ENCODE data around the gene ZAR1L. TPM values are rescaled to one million over a fixed set of nuclear protein-coding genes. Genes with fewer than 3 reads are reported as not detected.

The ZAR1L gene
- total RNA-seq, 1 donor from 2014 or later: not detected

GRCh38 chr13:32317716-32318465, 2.7 kb upstream of the ZAR1L start:
- Histone ChIP-seq H3K27ac (no peak overlapping the region), H3K4me3 (no peak overlapping the region), H3K36me3 (no peaks in the 10 kb centered on the region), H3K9me3 (no peaks in the 10 kb centered on the region), H3K27me3 (no peaks in the 10 kb centered on the region), H3K4me1 (peaks cover 9% of the 10 kb centered on the region)
- TF ChIP-seq, protein P1, sequence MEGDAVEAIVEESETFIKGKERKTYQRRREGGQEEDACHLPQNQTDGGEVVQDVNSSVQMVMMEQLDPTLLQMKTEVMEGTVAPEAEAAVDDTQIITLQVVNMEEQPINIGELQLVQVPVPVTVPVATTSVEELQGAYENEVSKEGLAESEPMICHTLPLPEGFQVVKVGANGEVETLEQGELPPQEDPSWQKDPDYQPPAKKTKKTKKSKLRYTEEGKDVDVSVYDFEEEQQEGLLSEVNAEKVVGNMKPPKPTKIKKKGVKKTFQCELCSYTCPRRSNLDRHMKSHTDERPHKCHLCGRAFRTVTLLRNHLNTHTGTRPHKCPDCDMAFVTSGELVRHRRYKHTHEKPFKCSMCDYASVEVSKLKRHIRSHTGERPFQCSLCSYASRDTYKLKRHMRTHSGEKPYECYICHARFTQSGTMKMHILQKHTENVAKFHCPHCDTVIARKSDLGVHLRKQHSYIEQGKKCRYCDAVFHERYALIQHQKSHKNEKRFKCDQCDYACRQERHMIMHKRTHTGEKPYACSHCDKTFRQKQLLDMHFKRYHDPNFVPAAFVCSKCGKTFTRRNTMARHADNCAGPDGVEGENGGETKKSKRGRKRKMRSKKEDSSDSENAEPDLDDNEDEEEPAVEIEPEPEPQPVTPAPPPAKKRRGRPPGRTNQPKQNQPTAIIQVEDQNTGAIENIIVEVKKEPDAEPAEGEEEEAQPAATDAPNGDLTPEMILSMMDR (IDR thresholded peaks at IDR 0.05): no peak
- DNase-seq: no peak
- intact Hi-C loops (cut with DNase I): no loop called here
- ATAC-seq: no peak

DNA sequence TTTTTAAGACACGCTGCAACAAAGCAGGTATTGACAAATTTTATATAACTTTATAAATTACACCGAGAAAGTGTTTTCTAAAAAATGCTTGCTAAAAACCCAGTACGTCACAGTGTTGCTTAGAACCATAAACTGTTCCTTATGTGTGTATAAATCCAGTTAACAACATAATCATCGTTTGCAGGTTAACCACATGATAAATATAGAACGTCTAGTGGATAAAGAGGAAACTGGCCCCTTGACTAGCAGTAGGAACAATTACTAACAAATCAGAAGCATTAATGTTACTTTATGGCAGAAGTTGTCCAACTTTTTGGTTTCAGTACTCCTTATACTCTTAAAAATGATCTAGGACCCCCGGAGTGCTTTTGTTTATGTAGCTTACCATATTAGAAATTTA, 1.3 kb upstream of the ZAR1L start:
- ATAC-seq (no peak), DNase-seq (no peak)
- Histone ChIP-seq H3K4me3 (peak overlapping the region; percentile 88), H3K9me3 (no peaks in the 10 kb centered on the region), H3K36me3 (no peaks in the 10 kb centered on the region), H3K27me3 (no peaks in the 10 kb centered on the region), H3K4me1 (peaks cover 9% of the 10 kb centered on the region), H3K27ac (peak overlapping the region; percentile 99)
- intact Hi-C loops (cut with DNase I): no loop called here
- TF ChIP-seq, protein P1 (IDR thresholded peaks at IDR 0.05): no peak

DNA sequence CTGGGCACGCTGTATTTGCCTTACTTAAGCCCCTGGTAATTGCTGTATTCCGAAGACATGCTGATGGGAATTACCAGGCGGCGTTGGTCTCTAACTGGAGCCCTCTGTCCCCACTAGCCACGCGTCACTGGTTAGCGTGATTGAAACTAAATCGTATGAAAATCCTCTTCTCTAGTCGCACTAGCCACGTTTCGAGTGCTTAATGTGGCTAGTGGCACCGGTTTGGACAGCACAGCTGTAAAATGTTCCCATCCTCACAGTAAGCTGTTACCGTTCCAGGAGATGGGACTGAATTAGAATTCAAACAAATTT, 821 bp upstream of the ZAR1L start:
- no peaks in the 10 kb centered on the region for H3K36me3 ChIP-seq
- TF ChIP-seq, protein P1 (IDR thresholded peaks at IDR 0.05): no peak
- no peaks in the 10 kb centered on the region for H3K9me3 ChIP-seq
- intact Hi-C loops (cut with DNase I): no loop called here
- DNase-seq (no peak), ATAC-seq (no peak)
- no peaks in the 10 kb centered on the region for H3K27me3 ChIP-seq
- peaks cover 9% of the 10 kb centered on the region for H3K4me1 ChIP-seq
- peak overlapping the region; percentile 88 for H3K4me3 ChIP-seq
- peak overlapping the region; percentile 99 for H3K27ac ChIP-seq

- peaks cover 14% of the 10 kb centered on the region for H3K4me1 ChIP-seq
- H3K4me3 ChIP-seq: peak overlapping the region; percentile 88
- TF ChIP-seq, protein P1 (IDR thresholded peaks at IDR 0.05): no peak
- no peaks in the 10 kb centered on the region for H3K27me3 ChIP-seq
- H3K36me3 ChIP-seq: no peaks in the 10 kb centered on the region
- H3K9me3 ChIP-seq: no peaks in the 10 kb centered on the region
- DNase-seq: peak; percentile 86
- intact Hi-C loops (cut with DNase I): no loop called here
- peak overlapping the region; percentile 99 for H3K27ac ChIP-seq
- peak; percentile 65 for ATAC-seq
These were observed 609 bp downstream of the ZAR1L start for GRCh38 chr13:32314271-32315237.

DNA sequence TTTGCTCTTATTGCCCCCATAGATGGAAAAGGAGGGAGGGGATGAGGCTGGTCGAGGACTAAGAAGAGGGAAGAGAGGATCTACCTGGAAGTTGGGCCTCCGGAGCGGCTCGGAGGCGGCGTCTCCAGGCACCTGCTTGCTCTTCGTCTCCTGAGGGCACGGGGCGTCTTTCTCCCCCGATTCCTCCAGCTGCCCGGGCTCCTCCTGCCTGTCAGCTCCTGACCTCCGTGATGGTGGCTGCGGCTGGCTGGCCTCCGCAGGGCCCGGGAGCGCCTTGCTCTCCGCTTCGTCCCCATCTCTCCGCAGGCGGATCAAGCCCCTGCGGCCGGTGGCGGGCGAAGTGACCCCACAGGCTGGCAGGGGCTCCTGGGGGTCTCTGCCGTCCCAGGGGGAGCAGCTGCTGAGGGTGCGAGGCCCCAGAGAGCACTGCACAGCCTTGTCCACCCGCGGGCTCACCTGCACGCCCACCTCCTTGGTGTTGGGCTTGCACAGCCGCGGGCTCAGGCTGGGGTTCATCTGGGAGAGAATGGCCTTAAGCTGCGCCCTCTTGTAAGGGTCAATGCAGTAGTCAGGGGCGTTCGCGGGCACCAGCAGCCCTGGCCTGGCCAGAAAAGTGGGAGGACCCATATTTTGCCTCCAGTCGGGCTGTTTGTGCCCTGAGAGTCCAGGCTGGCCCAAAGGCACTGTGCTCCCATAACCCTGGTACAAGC, 3.8 kb downstream of the ZAR1L start:
- ATAC-seq: no peak
- TF ChIP-seq, protein P1 (IDR thresholded peaks at IDR 0.05): no peak

More for the DNA sequence above, 3.8 kb downstream of the ZAR1L start:
- no peak for DNase-seq
- Histone ChIP-seq H3K9me3 (no peaks in the 10 kb centered on the region), H3K27me3 (no peaks in the 10 kb centered on the region), H3K36me3 (no peaks in the 10 kb centered on the region), H3K27ac (no peak overlapping the region), H3K4me1 (peaks cover 15% of the 10 kb centered on the region), H3K4me3 (no peak overlapping the region)
- intact Hi-C loops (cut with DNase I): no loop called here
